Measurements from ENCODE around the gene FBXO10. TPM values are rescaled to one million over a fixed set of nuclear protein-coding genes. Genes with fewer than 3 reads are reported as not detected.

FBXO10 gene
- total RNA-seq, 2 donors from 2014 or later = 2.7 to 2.9 TPM

DNA sequence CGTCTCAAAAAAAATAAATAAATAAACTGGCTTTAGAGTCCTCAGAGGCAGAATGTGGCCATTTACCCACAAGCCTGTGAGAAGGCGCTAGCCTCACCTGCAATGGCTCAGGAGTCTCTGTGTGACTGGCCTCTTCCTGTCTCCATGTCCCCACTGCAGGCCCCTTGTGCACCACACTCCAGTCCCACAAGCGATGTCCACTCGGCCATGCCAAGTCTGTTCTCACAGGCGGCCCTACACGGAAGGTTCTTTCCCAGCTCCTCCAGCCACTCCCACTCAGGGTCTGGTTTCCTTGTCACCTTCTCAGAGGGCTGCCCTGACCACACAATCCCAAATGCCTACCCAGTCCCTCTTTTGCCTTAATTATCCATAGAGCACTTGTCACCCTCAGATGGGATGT lies 52.3 kb downstream of the FBXO10 start:
- no peak overlapping the region for H3K27ac ChIP-seq
- no peak overlapping the region for H3K9ac ChIP-seq (ENCODE audit: low read depth in 2 of 2, low read length in 2 of 2)
- H3K36me3 ChIP-seq = no peaks in the 10 kb centered on the region
- no peak overlapping the region for H3K4me3 ChIP-seq
- no peaks in the 10 kb centered on the region for H3K9me3 ChIP-seq
- no peaks in the 10 kb centered on the region for H3K4me1 ChIP-seq
- intact Hi-C loops (cut with DNase I) = no loop called here
- DNase-seq = no peak
- TF ChIP-seq, protein P1, sequence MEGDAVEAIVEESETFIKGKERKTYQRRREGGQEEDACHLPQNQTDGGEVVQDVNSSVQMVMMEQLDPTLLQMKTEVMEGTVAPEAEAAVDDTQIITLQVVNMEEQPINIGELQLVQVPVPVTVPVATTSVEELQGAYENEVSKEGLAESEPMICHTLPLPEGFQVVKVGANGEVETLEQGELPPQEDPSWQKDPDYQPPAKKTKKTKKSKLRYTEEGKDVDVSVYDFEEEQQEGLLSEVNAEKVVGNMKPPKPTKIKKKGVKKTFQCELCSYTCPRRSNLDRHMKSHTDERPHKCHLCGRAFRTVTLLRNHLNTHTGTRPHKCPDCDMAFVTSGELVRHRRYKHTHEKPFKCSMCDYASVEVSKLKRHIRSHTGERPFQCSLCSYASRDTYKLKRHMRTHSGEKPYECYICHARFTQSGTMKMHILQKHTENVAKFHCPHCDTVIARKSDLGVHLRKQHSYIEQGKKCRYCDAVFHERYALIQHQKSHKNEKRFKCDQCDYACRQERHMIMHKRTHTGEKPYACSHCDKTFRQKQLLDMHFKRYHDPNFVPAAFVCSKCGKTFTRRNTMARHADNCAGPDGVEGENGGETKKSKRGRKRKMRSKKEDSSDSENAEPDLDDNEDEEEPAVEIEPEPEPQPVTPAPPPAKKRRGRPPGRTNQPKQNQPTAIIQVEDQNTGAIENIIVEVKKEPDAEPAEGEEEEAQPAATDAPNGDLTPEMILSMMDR (IDR thresholded peaks at IDR 0.05) = no peak
- H3K27me3 ChIP-seq = no peaks in the 10 kb centered on the region

DNA sequence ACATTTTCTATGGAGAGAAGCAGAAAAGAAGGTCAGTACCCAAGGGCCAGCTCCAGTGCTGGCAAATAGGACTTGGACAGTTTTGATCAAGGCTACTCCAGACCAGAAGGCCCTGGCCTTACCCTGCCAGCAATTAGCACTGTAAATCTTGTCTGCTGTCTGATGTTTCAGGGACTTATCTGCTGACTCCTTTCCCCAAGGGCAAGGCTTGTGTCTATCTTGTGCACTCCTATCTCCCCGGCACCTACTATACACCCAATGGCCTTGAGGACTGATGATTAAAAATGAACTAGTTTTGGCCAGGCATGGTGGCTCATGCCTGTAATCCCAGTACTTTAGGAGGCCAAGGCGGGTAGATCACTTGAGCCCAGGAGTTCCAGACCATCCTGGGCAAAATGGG lies 53.2 kb downstream of the FBXO10 start:
- DNase-seq = no peak
- H3K4me1 ChIP-seq = no peaks in the 10 kb centered on the region
- H3K36me3 ChIP-seq = no peaks in the 10 kb centered on the region
- no peak overlapping the region for H3K4me3 ChIP-seq
- H3K27ac ChIP-seq = no peak overlapping the region
- H3K9ac ChIP-seq (ENCODE audit: low read depth in 2 of 2, low read length in 2 of 2) = no peak overlapping the region
- H3K27me3 ChIP-seq = no peaks in the 10 kb centered on the region
- no peaks in the 10 kb centered on the region for H3K9me3 ChIP-seq
- TF ChIP-seq, protein P1 (IDR thresholded peaks at IDR 0.05) = no peak
- intact Hi-C loops (cut with DNase I) = no loop called here

DNA sequence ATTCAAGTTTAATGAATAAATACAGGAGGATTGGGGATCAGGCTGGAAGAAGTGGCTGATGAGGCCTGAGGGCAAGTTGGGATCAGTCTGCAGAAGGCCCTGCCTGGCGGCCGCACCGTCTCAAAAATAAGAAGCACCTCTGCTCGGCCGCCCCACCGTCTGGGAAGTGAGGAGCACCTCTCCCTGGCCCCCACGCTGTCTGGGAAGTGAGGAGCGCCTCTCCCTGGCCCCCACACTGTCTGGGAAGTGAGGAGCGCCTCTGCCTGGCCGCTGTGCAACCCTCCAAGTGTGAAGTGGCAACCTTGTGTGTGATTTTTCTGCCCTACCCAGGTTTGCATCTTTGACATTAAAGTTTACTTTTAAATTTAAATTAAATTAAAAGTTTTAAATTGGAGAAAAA lies 55.1 kb downstream of the FBXO10 start:
- Histone ChIP-seq H3K4me1 (no peaks in the 10 kb centered on the region), H3K9me3 (no peaks in the 10 kb centered on the region), H3K36me3 (no peaks in the 10 kb centered on the region), H3K27me3 (no peaks in the 10 kb centered on the region), H3K4me3 (no peak overlapping the region), H3K27ac (no peak overlapping the region), H3K9ac (ENCODE audit: low read depth in 2 of 2, low read length in 2 of 2) (no peak overlapping the region)
- intact Hi-C loops (cut with DNase I) = no loop called here
- no peak for DNase-seq
- TF ChIP-seq, protein P1 (IDR thresholded peaks at IDR 0.05) = no peak

DNA sequence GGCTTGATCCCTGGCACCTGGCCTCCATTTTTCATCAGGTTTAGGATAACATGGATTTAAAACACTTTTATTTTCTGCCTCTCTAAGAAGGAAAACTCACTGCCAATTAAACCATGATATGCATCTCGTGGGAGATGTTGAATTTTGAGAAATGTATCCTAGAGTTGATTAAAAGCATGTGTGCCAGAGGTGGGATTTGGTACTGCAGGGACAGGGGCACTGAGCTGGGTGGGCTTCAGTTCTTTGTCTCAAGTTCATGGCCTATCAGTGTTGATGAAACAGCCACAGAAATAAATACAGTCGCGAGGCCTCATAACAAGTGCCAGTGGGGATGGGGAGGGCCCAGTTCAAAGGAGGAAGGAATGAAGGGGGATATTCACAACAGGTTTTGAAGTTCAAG lies 55.5 kb downstream of the FBXO10 start:
- Histone ChIP-seq H3K27me3 (no peaks in the 10 kb centered on the region), H3K36me3 (no peaks in the 10 kb centered on the region)

DNA sequence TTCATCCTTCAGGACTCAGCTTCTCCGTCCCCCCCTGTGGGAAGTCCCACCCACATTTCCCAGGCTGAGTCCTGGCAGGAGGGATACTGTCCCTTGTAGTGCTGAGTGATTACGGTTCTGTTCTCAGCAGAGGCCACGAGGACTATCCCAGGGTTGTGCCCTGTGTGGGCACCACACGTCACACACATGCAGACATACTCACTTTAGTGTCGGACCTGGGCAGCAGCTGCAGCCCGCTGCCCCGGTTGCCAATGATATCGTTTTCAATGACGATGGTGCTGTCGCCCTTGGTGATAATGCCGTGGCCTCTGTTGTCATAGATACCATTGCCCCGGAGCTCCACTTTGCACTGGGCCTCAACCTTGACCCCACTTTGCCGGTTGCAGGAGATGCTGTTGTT lies 58.3 kb downstream of the FBXO10 start:
- no peak overlapping the region for H3K4me3 ChIP-seq
- no peaks in the 10 kb centered on the region for H3K9me3 ChIP-seq
- no peak for DNase-seq
- no peaks in the 10 kb centered on the region for H3K27me3 ChIP-seq
- TF ChIP-seq, protein P1 (IDR thresholded peaks at IDR 0.05) = no peak
- H3K36me3 ChIP-seq = no peaks in the 10 kb centered on the region
- intact Hi-C loops (cut with DNase I) = no loop called here
- no peak overlapping the region for H3K9ac ChIP-seq (ENCODE audit: low read depth in 2 of 2, low read length in 2 of 2)
- H3K4me1 ChIP-seq = no peaks in the 10 kb centered on the region
- H3K27ac ChIP-seq = no peak overlapping the region

More for the DNA sequence above, 55.5 kb downstream of the FBXO10 start:
- TF ChIP-seq, protein P1 (IDR thresholded peaks at IDR 0.05) = no peak
- Histone ChIP-seq H3K9me3 (no peaks in the 10 kb centered on the region), H3K9ac (ENCODE audit: low read depth in 2 of 2, low read length in 2 of 2) (no peak overlapping the region), H3K27ac (no peak overlapping the region), H3K4me1 (no peaks in the 10 kb centered on the region), H3K4me3 (no peak overlapping the region)
- intact Hi-C loops (cut with DNase I) = no loop called here
- DNase-seq = no peak
